HG03521 (cell line): ENCODE measurements around the gene DNAAF5.

Experiments
- ATAC-seq: cut with Tn5 transposase; IDR thresholded peaks from one replicate; pipeline ENCODE4 v1.9.1; 2021; ENCODE audit warnings: mild to moderate bottlenecking, moderate library complexity; ENCODE audit not compliant: unreplicated experiment

Gene DNAAF5

DNA sequence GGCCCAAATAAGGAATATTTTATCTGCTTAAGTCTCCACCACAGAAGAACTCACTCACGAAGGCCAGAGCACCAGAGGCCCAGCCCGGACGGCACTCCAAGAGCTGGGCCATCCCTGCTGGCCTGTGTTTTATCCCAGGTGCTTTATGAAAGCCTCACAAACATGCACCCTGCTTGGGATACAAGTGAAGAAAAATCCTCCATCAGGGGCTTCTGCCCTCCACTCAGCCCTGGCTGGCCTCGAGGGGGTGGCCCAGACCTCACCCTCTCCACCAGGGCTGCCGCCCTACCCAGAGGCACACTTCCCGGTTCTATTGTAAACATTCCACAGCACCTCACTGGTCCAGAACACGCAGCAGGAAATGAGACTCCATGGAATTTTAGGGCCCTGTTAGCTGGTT is 19.8 kb upstream of the DNAAF5 start:
- ATAC-seq = no peak

DNA sequence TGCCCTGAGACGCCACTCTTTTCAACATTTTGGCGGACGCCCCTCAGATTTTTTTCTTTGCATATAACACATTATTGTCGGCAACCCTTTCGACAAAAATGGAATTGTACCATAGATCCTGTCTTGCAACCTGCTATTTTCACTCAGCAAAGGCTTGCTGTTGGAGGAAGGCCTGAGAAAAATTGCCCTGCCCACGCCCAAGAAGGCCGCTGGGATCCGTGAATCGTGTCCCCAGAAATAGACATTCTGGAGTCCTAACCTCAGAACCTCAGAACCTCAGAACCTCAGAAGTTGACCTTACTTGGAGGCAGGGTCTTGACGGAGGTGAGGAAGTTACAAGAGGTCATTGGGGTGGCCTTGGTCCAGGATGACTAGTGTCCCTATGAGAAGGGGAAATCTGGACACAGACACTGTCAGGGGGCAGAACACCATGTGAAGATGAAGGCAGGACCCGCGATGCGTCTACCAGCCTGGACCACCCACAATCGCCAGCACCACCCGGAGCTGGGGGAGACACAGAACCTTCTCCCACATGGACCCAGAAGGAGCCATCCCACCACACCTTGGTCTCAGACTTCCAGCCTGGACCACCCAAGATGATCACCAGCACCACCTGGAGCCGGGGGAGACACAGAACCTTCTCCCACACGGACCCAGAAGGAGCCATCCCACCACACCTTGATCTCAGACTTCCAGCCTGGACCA is 19.1 kb upstream of the DNAAF5 start:
- no peak for ATAC-seq

DNA sequence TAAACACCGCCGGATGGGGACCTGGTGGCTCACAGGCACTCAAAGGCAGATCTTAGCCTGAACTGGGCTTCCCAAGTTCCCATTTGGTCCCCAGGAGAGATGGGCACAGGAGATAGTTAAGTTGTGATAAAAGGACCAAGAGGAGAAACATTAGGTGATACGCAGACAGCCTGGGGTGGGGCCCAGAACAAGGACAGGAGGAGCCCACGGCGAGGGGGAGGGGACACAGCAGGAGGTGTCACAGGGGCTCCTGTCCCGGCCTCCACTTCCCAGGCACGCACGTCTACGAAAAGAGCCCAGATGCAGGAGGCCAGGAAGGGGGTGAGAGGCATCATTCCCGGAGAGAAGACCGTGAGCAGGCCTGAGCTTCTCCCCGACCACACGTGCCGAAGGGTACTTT is 16.3 kb upstream of the DNAAF5 start:
- ATAC-seq = no peak

DNA sequence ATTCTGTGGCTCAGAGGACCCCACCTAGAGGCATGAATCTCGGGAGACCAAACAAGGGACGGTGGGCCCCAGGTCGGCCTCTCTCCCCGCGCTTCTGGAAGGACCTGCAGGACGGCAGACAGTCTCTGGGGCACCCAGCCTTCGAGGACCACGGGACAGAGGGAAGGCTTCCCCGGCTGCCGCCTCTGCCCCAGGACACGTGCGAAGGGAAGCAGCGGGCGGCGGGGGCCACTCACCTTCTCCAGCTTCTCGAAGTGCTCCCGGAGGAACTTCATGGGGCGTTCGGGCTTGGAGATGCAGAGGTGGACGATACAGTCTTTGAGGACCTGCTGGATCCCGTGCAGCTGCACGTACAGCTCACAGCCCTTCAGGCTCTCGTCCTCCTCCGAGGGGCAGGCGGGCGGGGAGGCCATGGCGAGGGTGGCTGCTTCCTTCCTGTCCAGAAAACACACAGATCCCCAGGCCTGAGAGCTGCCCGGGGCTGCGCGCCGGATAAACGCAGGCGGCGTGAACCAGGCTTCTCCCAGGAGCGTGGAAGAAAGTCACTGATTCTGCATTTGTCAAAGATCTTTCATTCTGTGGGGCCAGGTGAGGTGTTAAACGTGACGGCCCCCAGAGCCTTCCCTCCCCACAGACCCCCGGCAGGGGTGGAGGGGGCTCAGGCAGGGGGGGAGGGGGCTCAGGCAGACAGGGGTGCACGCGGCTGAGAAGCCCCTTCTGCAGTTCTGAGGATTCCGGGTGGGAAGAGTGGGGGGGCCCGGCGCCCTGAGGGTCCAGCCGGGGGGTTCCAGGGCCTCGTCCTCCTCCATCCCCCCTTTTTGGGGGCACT is 15.2 kb upstream of the DNAAF5 start:
- no peak for ATAC-seq

DNA sequence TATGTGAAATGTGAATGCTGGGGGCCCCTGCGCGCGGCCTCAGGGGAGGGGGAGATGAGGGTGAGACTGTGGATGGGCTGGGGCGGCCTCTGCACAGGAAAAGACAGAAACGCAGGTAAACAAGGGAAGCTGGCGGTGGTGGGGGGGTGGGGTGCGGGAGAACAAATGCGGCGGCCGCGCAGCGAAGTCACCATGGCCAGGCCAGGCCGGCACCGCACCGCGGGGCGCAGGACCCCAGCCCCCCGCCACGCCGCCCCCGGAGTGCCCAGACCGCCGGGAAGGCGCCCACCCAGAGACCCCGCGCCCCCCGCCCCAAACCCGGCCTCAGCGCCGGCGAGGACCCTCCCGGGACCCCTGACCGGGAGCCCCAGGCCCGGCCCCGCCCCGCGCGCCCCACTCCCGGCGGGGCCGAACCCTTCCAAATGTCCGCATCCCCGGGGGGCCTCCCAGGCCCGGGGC is 14.5 kb upstream of the DNAAF5 start:
- no peak for ATAC-seq

DNA sequence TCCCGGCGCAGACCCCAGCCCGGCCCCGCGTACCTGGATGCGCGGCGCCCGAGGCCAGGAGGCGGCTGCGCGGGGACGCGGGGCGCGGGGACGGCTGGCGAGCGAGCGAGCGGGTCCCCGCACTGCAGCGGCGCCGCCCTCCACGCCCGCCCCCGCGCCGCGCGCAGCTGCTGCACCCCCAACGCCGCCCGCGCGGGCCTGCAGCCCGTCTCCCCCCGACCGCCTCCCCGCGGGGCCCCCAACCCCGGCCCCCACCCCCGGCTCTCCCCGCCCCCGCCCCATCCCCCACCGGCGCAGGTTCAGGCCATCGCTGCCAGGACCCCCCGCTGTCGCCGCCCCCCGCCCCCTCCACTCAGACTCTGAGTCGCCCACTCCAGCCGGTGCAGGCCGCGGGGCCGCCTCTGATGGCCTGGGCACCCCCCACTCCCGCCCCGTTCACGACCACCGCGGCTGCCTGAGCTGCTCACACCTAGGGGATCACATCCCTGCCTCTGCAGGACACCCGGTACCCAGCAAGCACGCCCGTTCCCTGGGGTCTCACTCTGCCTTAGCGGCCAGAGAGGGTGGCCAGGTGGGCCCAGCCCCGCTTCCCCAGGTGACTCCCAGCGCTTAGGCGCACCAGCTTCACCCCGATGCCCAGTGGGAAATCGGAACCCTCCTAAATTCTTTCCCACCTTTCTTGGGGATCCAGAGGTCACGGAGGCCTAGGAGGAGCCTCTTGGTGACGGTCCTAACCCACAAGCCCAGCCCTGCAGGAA is 13.9 kb upstream of the DNAAF5 start:
- no peak for ATAC-seq

DNA sequence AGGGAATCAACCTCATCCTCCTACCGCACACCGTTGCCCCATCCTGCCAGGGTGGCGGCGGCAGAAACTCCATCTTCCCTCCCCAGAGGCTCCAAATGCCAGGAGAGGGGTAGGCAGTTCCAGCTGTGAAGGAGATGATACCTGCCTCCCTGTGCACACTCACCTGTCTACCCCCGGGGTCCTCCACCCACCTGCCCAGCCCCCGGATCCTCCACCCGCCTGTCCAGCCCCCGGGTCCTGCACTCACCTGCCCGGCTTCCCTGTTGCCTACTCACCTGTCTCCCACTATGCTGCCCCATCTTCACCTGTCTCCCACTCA is 13.4 kb upstream of the DNAAF5 start:
- ATAC-seq = no peak

DNA sequence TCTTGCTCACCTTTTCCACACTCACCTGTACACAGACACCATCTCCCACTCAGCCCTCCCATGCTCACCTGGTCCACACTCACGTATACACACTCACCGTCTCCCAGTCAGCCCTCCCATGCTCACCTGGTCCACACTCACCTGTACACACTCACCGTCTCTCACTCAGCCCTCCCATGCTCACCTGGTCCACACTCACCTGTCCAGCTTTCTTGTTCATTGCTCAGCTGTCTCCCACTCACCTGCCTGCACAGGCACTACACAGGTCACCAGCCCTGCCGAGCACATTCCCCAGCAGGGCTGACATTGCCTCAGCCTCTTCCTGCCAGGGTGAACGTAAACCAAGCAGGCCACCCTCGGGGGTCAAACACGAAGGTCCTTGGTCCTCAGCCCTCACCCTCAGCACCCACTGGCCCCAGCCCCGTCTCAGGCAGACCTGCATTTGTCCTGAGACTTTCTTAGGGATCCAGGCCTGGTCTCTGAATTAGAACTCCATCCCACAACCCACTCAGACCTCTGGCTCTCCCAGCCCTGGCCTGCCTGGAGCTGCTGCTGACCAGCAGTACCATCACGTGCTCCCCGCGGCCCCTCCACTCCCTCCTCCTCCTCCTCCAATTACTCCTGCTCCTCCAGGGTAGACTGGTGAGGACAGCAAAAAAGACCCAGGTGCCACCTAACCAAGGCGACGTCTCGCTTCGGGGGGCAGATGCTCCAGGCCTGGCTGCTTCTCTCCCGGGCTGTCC is 12.8 kb upstream of the DNAAF5 start:
- ATAC-seq = no peak

DNA sequence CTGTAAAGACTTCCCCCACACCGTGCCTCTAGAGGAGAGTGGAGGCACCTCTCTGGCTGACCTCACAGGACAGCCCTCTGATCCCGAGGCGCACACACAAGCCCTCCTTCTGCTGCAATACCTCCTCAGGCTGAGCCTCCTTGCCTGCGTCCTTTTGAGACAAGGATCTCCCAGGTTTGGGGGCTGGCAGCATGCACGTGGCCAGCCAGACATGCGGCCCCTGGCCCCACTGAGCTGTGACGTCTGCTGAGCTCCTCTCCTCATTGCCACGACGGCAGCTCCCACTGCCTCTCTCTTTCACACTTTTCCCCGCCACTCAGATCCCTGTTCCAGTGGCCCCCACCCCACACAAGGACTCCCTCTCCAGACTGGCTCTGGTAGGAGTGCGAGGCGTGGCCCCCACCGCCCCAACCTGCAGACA is 12.2 kb upstream of the DNAAF5 start:
- no peak for ATAC-seq

DNA sequence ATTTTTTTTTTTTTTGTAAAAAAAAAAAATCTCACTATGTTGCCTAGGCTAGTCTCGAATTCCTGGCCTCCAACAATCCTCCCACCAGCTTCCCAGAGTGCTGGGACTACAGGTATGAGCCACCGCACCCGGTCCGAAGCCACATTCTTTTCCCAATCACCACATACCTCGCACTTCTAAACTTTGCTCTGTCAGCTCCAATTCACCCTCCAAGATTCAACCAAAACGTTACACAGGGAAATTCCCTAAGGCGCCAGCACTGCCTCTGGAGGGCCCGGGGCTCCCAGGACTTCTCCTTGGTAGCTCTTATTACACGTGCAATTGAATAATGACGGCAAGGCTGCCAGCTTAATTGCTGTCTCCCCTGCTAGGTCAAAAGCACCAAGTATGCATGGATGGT is 10.3 kb upstream of the DNAAF5 start:
- no peak for ATAC-seq

DNA sequence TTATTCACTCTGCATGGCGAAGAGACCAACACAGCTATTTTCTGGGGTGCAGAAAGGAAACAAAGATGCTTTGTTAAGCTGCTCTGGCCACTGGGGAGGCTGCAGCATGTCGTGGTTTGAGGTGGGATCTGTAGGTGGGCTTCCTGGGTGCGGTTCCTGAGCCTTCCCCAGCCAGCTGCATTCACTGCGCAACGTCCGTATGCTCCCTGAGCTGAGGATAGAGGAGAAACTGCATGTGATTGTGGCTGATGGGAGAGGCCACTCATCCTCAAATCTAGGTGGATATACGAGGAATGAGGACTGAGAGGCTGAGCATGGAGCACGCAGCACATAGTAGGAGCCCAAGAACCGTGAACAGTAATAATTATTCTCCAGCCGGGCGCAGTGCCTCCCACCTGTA is 9.9 kb upstream of the DNAAF5 start:
- ATAC-seq = no peak

DNA sequence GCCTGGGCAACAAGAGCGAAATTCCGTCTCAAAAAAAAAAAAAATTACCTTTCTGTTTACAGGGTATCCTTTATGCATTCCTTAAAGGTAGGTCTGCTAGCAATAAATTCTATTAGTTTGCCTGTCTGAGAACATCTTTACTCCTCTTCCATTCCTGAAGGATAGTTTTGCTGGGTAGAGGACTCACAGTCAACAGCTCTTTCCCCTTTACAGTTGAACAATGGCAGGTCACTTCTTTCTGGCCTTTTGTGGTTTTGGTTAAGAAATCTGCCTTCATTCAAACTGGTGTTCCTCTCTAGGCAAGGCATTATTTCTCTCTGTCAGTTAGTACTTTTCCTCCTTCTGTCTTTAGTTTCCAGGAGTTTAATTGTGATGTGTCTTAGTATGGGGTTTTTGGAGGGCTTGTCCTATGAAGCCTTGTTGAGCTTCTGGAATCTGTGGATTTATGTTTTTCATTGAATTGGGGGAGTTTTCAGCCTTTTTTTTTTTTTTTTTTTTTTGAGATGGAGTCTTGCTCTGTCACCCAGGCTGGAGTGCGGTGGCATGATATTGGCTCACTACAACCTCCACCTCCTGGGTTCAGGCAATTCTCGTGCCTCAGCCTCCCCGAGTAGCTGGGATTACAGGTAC is 4.8 kb upstream of the DNAAF5 start:
- ATAC-seq = no peak

DNA sequence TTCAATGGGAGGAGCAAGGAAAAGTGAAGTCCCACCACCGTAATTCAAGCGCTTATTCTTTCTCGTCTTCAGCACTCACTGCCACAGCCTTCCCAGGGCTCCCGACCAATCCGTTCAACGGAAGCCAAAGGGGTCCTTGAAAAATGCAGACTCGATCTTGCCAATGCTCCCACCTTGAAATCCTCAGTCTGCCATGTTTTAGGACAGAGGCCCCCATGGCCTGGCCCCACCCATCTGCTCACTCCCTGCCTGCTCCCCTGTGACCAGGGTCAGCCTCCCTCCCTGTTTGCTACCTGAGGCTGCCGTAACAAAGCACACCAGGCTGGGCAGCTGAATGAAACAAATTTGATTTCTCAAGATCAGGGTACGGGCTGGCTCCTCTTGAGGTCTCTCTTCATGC is 3.0 kb upstream of the DNAAF5 start:
- ATAC-seq = no peak

DNA sequence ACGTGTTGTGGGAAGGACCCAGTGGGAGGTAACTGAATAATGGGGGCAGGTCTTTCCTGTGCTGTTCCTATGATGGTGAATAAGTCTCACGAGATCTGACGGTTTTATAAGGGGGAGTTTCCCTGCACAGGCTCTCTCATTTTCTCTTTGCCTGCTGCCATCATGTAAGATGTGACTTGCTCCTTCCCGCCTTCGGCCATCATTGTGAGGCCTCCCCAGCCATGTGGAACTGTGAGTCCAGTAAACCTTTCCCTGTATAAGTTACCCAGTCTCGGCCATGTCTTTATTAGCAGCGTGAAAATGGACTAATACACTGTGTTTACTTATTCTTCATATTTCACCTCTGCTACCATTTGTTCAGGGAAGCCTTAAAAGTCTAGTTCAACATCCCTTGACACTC is 2.2 kb upstream of the DNAAF5 start:
- no peak for ATAC-seq

DNA sequence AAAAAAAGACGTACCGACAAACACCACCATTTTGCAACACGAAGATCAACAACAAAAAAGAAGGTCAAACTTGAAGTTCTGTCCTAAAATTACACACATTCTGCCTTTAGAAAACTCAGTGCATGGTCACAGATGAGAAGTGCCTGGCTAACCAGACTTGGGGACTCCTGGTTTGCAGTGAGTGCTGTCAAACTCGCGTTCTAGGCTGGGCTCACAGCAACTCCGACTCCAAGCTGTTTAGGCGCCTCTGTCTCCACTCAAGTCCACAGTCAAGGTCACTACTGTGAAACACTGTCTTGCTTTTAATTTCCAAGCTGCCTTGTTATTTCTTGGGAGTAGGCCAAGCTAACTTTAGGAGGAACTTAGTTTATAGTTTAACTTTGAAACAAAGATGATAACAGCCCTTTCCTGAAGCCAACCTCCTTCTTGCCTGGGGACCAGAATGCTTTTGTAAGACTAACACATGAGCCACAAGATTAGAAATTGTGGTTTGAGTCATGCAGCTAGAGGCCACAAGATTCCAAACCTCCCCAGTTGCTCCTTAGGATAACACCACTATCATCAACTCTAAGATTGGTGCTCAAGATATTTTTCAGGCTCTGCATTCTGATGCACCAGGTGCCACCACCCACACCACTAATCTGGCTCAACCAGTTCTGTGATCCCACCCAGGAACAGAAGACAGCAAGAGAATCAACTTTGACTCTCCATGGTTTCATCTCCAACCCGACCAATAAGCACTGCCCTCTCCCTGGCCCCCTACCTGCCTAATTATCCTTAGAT is 1.1 kb upstream of the DNAAF5 start:
- ATAC-seq = no peak

DNA sequence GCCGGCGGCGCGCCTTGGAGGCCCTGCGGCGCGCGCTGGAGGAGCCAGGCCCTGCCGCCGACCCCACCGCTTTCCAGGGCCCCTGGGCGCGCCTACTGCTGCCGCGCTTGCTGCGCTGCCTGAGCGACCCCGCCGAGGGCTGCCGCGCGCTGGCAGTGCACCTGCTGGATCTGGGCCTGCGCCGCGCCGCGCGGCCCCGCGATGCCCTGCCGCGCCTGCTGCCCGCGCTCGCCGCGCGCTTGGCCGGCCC is 280 bp downstream of the DNAAF5 start:
- ATAC-seq = peak; percentile 28

DNA sequence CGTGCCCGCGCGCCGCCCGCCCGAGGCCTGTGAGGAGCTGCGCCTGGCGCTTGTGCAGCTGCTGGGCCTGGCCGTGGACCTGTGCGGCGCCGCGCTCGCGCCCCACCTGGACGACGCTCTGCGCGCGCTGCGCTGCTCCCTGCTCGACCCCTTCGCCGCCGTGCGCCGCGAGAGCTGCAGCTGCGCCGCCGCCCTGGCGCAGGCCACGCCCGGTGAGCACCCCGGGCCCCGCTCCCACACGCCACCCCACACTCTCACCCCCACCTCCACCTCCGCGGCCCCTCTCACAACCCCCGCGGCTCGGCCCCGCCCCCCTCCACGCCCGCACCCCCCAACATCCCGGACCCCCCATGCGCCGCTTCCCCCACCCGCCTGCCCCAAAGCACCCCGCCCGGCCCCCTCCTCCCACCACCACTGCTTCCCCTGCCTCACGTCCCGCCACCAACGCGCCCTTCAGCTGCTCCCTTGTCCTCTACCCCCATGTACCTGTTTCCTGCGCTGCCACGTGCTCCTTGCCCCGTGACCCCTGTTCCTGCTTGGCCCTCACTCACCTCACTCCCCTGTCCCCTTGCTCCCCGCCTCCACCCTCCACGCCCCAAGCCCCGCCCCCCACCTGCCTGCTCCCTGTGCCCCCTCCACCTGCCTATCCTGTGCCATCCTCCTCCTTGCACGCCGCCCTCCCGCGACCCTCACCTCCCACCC is 756 bp downstream of the DNAAF5 start, which contains the start of gene PRKAR1B:
TSS of gene PRKAR1B (minus strand) at position 178 of the 702 bp plus-strand sequence. CDS start 15,776 bp downstream, outside the sequence.
- peak; percentile 39 for ATAC-seq

DNA sequence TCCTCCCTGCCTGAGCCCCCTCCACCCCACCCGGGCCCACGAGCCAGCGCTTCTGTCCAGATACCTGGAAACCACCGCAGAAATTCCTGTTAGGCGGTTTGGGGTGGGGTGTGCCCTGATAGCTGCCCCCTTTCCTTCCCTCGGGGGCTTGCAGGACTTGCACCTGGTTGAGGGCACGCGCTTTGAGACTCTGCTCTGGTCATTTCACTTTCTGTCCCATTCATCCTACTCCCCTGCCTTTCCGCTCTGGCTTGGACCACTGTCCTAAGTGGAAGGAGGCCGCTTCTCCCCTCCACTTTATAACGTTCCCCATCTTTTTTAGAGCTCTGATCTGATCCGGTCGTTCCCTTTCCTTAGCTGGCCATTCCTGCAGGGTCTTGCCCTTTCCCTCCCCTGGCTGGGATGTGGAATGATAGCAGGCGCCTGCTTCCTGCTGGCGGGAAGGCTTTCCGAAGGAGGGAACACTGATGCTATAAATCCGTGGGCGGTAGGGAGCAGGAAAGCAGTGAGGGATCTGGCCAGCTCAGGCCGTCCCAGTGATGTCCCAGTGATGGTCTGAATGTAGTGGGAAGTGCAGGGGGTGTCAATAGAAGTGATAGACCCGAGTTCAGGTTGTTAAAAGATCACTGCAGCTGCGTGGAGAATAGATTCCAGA is 1.4 kb downstream of the DNAAF5 start:
- no peak for ATAC-seq

DNA sequence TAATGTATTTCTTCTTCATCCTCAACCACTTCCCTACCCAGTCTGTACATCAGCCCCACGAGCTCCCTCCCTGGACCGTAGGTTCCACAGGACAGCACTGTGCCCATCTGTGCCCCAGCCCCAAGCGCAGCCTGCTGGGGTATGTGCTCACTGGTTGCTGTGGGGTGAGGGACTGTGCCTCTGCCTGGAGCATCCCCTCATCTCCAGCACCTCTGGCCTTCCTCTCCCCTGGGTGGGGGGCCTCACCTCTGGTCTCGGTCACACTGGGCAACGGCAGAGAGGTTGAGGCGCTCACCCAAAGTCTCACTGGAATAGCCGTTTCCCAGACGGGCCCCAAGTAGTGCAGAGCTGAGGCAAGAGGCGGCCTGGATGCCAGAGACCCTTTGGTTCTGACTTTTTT is 2.1 kb downstream of the DNAAF5 start:
- ATAC-seq = no peak
